ENCODE data around the gene SH3GL3.

The SH3GL3 gene

GRCh38 chr15:83462026-83462425 lies 14.9 kb downstream of the SH3GL3 start:
- no peak for DNase-seq (ENCODE audit: low read depth)

DNA sequence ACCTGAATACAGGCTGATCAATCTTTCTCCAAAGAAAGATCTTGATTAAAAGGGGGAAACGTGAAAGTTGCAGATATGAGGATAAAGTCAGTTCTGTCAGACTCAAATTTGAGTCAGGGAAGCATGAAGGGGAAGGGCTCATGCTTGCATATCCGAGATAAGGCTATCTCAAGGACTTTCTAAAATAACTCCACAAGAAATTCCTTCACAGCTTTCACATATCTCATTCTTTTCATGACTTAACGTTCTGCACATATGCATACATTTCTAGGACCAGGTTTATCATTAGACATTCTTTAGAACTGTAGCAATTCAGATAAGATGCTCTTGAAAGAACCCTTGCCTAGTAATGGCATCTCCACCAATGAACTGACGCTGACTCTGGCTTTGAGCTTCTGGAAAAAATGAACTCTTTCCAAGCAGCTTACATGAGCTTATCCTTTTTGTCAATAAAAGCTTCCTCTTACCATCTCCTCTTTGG lies 15.9 kb downstream of the SH3GL3 start:
- no peak for DNase-seq (ENCODE audit: low read depth)

DNA sequence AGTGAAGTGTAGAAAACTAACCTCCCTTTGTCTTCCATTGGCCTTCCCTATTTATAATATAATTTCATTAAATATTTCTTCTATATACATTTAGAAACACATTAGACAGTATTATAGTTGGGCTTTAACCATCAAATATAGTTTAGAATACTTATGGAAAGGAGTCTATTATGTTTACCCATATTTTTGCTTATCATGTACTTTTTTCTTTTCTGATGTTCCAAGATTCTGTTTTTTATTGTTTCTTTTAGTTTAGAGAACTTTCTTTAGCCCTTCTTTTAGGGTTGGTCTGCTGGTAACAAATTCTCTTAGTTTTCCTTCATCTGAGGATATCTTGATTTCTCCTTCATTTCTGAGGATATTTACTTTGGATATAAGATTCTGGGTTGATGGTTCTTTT lies 23.7 kb downstream of the SH3GL3 start:
- DNase-seq (ENCODE audit: low read depth) = no peak

- DNase-seq (ENCODE audit: low read depth) = no peak
Observed at GRCh38 chr15:83471307-83471866, 24.2 kb downstream of the SH3GL3 start.

DNA sequence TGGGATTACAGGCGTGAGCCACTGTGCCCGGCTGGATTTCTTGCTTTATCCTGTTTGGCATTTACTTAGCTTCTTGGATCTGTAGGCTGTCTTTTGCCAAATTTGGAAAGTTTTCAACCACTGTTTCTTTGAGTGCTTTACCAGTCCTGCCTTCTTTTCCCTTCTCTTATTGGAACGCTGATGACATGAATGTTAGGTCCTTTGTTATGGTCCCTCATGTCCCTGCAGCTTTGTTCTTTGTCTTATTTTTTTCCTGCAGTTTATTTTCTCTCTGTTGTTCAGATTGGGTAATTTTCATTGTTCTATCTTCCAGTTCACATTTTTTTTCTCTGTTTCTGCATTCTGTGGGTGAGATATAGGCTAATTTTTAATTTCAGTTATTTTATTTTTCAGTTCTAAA lies 25.0 kb downstream of the SH3GL3 start:
- DNase-seq (ENCODE audit: low read depth) = no peak

- no peak for DNase-seq (ENCODE audit: low read depth)
Observed at GRCh38 chr15:83472797-83473196, 25.7 kb downstream of the SH3GL3 start.

GRCh38 chr15:83474578-83474977 lies 27.4 kb downstream of the SH3GL3 start:
- no peak for DNase-seq (ENCODE audit: low read depth)

DNA sequence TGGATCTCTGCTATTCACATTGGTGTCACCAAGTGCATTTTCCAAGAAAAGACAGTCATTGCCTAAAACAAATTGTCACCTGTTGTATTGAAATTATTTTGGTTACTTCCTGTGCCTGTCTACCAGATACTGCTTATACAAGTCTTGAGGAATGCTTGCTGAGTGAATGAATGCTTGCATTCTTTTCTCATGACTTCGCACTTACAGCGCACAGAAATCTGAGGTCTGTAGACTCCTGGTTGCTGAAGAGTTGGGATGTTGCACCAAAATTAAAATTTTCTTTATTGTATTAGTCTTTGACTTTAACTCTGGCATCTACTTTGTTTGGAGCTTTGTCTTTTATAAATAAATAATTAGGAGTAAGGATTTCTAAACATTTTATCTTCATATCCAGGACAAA lies 28.4 kb downstream of the SH3GL3 start:
- DNase-seq (ENCODE audit: low read depth) = no peak

- DNase-seq (ENCODE audit: low read depth) = no peak
Observed at GRCh38 chr15:83476066-83476465, 28.9 kb downstream of the SH3GL3 start.

DNA sequence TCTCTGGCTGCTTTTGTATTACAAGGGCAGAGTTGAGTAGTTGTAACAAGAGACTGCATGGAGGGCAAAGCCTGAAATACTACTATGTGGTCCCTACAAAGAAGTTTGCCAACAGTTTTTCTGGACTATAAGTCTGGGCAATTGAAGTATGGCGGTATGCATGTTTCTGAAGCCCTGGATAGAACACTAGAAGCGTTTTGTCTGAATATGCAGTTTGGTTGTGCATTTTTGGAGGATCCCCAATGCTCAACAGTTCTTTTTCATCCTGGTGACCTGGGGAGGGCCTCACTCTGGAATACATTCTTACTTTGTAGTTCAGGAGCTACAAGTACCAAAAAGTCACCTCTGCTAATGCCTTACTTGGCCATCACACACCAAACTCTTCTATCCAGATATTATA lies 29.6 kb downstream of the SH3GL3 start:
- no peak for DNase-seq (ENCODE audit: low read depth)

DNA sequence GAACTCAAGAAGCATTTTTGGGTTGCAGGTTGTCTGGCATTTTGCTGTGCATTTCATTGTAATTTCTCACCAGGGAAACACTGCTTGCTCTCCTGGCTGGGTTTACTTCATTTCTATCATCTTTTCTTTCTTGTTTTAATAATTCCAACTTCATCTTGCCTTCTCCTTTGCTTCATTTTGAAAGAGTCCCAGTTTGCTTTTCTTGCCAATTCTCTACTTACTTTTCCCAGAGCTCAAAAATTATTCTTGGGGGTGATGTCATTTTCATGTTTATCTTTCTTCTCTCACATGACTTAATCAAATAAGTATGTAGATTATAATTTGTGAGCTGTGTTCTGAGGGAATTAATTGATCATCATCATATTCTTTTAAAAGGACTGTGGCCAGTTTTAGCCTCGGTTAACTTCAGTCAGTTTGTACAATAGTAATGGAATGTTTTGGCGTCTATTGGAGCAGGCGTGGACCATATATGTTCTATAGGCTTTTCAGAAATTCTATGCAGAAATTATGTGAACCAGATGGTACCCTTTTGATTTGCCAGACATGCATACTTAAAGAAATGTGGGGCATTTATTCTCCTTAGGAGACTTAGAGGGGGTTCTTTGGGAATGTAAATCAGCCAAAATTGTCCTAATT lies 30.1 kb downstream of the SH3GL3 start:
- DNase-seq (ENCODE audit: low read depth) = no peak

GRCh38 chr15:83477808-83478537 lies 30.8 kb downstream of the SH3GL3 start:
- DNase-seq (ENCODE audit: low read depth) = no peak

- DNase-seq (ENCODE audit: low read depth) = no peak
Observed at GRCh38 chr15:83483612-83484011, 36.5 kb downstream of the SH3GL3 start.

DNA sequence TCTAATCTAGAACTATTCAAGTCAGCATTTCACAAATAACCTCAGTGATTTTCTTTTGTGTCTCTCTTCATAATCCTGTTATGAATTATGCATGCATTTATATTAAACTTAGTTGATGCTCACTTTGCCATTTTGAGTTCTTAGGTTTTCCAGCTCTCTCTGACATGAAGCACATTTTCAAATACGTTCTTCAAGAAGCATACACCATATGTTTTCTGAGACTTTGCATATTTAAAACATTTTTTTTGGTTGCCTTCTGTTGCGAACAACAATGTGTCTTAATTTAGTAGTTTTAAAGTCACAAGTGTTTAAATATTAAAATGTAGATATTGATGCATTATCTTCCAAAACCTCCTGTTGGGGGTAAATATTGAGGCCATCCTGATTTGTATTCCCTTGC lies 37.5 kb downstream of the SH3GL3 start:
- no peak for DNase-seq (ENCODE audit: low read depth)

GRCh38 chr15:83486363-83486762 lies 39.2 kb downstream of the SH3GL3 start:
- no peak for DNase-seq (ENCODE audit: low read depth)

- DNase-seq (ENCODE audit: low read depth) = no peak
Observed at GRCh38 chr15:83487519-83487918, 40.4 kb downstream of the SH3GL3 start.

GRCh38 chr15:83489690-83490089 lies 42.5 kb downstream of the SH3GL3 start:
- DNase-seq (ENCODE audit: low read depth) = no peak

DNA sequence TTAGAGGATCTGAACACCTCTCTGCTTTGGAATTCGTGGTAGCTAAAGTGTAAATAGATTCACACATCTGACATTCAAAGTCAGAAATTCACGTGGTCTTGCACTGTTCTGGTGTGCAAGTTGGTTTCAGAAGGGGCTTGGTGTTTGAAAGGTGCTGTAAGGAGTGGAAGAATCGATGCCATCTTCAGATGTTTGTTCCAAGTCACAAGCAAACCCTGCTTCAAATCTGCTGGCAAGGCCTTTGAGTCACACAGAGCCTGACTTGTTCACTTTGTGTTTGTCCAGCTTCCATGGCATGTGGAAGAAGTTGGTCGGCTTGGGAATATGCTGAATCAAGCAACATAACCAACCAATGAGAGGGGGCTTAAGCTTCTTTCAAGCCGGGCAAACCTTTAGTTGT lies 44.3 kb downstream of the SH3GL3 start:
- no peak for DNase-seq (ENCODE audit: low read depth)

DNA sequence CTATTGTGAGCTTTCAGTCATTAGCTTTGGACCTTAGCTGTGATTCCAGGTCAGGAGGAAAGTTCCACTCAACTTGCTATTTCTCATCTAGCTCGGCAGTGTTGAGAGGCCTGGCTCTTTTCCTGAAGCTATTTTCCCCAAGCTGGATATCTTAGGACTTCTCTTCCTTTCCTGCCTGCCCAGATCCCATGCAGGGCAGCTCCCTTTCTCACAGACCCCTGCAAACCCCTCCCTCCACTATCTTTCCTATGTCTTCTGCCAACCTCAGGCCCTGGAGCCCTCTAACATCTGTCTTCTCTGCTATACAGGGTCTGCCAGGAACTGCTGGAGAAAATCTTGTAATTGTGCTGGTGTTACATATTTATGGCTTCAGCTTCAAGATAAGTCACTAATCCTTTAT lies 49.6 kb downstream of the SH3GL3 start:
- DNase-seq (ENCODE audit: low read depth) = no peak

GRCh38 chr15:83498374-83498773 lies 51.2 kb downstream of the SH3GL3 start:
- no peak for DNase-seq (ENCODE audit: low read depth)

- no peak for DNase-seq (ENCODE audit: low read depth)
Observed at GRCh38 chr15:83498801-83499200, 51.7 kb downstream of the SH3GL3 start.

DNA sequence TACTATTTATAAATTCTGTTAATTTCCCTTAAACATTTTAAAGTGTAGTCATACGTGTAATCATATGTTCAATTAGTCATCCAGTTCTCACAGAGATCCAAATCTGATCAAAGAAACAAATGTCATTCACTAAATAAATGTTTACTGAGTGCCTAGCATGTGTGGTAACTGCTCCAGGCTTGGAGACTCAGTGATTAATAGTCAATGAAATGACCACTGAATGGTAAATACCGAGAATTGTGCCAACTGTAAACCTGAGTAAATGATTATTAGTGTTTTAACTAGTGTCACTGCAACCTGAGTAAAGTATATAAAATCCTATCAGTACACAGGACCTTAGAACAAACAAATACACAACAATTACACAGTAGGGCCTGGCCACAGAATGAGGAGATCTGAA lies 52.3 kb downstream of the SH3GL3 start:
- no peak for DNase-seq (ENCODE audit: low read depth)

GRCh38 chr15:83503595-83504364 lies 56.6 kb downstream of the SH3GL3 start:
- DNase-seq (ENCODE audit: low read depth) = no peak

All from stimulated activated CD4-positive, alpha-beta T cell treated with anti-CD3 and anti-CD28 coated beads, Interleukin-2, amount 100 ng/mL, for 4 hours (primary cell).